ENCODE results near the gene DNAH11.

DNAH11 gene

GRCh38 chr7:21743493-21743892 is 200.7 kb downstream of the DNAH11 start:
- no peak overlapping the region for H3K4me3 ChIP-seq (ENCODE audit: low read length)
- TF ChIP-seq ZNF274 (IDR thresholded peaks at IDR 0.05; ENCODE audit: low read depth, low read length) = no peak

GRCh38 chr7:21746949-21747348 is 204.1 kb downstream of the DNAH11 start:
- H3K4me3 ChIP-seq (ENCODE audit: low read length) = no peak overlapping the region
- no peak for TF ChIP-seq ZNF274 (IDR thresholded peaks at IDR 0.05; ENCODE audit: low read depth, low read length)

GRCh38 chr7:21747806-21748205 is 205.0 kb downstream of the DNAH11 start:
- no peak for TF ChIP-seq ZNF274 (IDR thresholded peaks at IDR 0.05; ENCODE audit: low read depth, low read length)
- no peak overlapping the region for H3K4me3 ChIP-seq (ENCODE audit: low read length)

GRCh38 chr7:21749378-21749777 is 206.5 kb downstream of the DNAH11 start:
- H3K4me3 ChIP-seq (ENCODE audit: low read length) = no peak overlapping the region
- no peak for TF ChIP-seq ZNF274 (IDR thresholded peaks at IDR 0.05; ENCODE audit: low read depth, low read length)

- H3K4me3 ChIP-seq (ENCODE audit: low read length) = no peak overlapping the region
- no peak for TF ChIP-seq ZNF274 (IDR thresholded peaks at IDR 0.05; ENCODE audit: low read depth, low read length)
Observed at GRCh38 chr7:21753071-21753470, 210.2 kb downstream of the DNAH11 start.

GRCh38 chr7:21754963-21755362 is 212.1 kb downstream of the DNAH11 start:
- no peak for TF ChIP-seq ZNF274 (IDR thresholded peaks at IDR 0.05; ENCODE audit: low read depth, low read length)
- no peak overlapping the region for H3K4me3 ChIP-seq (ENCODE audit: low read length)

- TF ChIP-seq ZNF274 (IDR thresholded peaks at IDR 0.05; ENCODE audit: low read depth, low read length) = no peak
- H3K4me3 ChIP-seq (ENCODE audit: low read length) = no peak overlapping the region
Observed at GRCh38 chr7:21757537-21758282, 214.9 kb downstream of the DNAH11 start.

- no peak overlapping the region for H3K4me3 ChIP-seq (ENCODE audit: low read length)
- TF ChIP-seq ZNF274 (IDR thresholded peaks at IDR 0.05; ENCODE audit: low read depth, low read length) = no peak
Observed at GRCh38 chr7:21758286-21758685, 215.4 kb downstream of the DNAH11 start.

- TF ChIP-seq ZNF274 (IDR thresholded peaks at IDR 0.05; ENCODE audit: low read depth, low read length) = no peak
Observed at GRCh38 chr7:21762469-21762868, 219.6 kb downstream of the DNAH11 start.

GRCh38 chr7:21763818-21764217 is 221.0 kb downstream of the DNAH11 start:
- TF ChIP-seq ZNF274 (IDR thresholded peaks at IDR 0.05; ENCODE audit: low read depth, low read length) = no peak

More at GRCh38 chr7:21762469-21762868, 219.6 kb downstream of the DNAH11 start:
- no peak overlapping the region for H3K4me3 ChIP-seq (ENCODE audit: low read length)

GRCh38 chr7:21766218-21766617 is 223.4 kb downstream of the DNAH11 start:
- H3K4me3 ChIP-seq (ENCODE audit: low read length) = no peak overlapping the region
- TF ChIP-seq ZNF274 (IDR thresholded peaks at IDR 0.05; ENCODE audit: low read depth, low read length) = no peak

More at GRCh38 chr7:21763818-21764217, 221.0 kb downstream of the DNAH11 start:
- no peak overlapping the region for H3K4me3 ChIP-seq (ENCODE audit: low read length)

GRCh38 chr7:21767300-21767900 is 224.6 kb downstream of the DNAH11 start:
- TF ChIP-seq ZNF274 (IDR thresholded peaks at IDR 0.05; ENCODE audit: low read depth, low read length) = no peak
- no peak overlapping the region for H3K4me3 ChIP-seq (ENCODE audit: low read length)

- TF ChIP-seq ZNF274 (IDR thresholded peaks at IDR 0.05; ENCODE audit: low read depth, low read length) = no peak
- H3K4me3 ChIP-seq (ENCODE audit: low read length) = no peak overlapping the region
Observed at GRCh38 chr7:21768279-21768678, 225.4 kb downstream of the DNAH11 start.

- H3K4me3 ChIP-seq (ENCODE audit: low read length) = no peak overlapping the region
- no peak for TF ChIP-seq ZNF274 (IDR thresholded peaks at IDR 0.05; ENCODE audit: low read depth, low read length)
Observed at GRCh38 chr7:21771266-21771665, 228.4 kb downstream of the DNAH11 start.

- H3K4me3 ChIP-seq (ENCODE audit: low read length) = no peak overlapping the region
- TF ChIP-seq ZNF274 (IDR thresholded peaks at IDR 0.05; ENCODE audit: low read depth, low read length) = no peak
Observed at GRCh38 chr7:21771906-21772610, 229.2 kb downstream of the DNAH11 start.
